Natural killer cell treated with Interleukin-12 subunit alpha and Interleukin-12 subunit beta and Interleukin-15 and Interleukin-18, amount 100 ng/mL, for 72 hours (primary cell): ENCODE data around the gene CACNA1S. TPM values are rescaled to one million over a fixed set of nuclear protein-coding genes. Genes with fewer than 3 reads are reported as not detected.

Experiments used
- ATAC-seq, 2 donors: fragments of 150-1000 bp; cut with Tn5 transposase in 1 of 2; sonication (Bioruptor Pico), chemical (Tn5 transposase) in 1 of 2; 2 replicates each; pipeline ENCODE4 v1.10.0; 2021
- DNase-seq: peaks from one replicate; pipeline ENCODE4 v3.0.0; 2022; ENCODE audit warnings: low spot score
- H3K27ac Mint-ChIP-seq, 2 donors: 1 replicate in 1 of 2; 2 replicates in 1 of 2; pipeline ENCODE4 v1.8.0; 2022; ENCODE audit warnings: mixed read lengths in 2 of 2, mild to moderate bottlenecking in 1 of 2, moderate library complexity in 1 of 2
- H3K27me3 Mint-ChIP-seq, 2 donors: 1 replicate in 1 of 2; 2 replicates in 1 of 2; pipeline ENCODE4 v1.8.0; 2022; ENCODE audit warnings: mixed read lengths in 2 of 2
- H3K36me3 Mint-ChIP-seq: one replicate; pipeline ENCODE4 v1.8.0; 2022; ENCODE audit warnings: mixed read lengths
- H3K4me1 Mint-ChIP-seq, 2 donors: 1 replicate in 1 of 2; 2 replicates in 1 of 2; pipeline ENCODE4 v1.8.0; 2022; ENCODE audit warnings: low read depth in 2 of 2, mixed read lengths in 2 of 2, mild to moderate bottlenecking in 1 of 2
- H3K4me3 Mint-ChIP-seq: one replicate; pipeline ENCODE4 v1.8.0; 2022; ENCODE audit warnings: mixed read lengths
- H3K9me3 Mint-ChIP-seq: 2 replicates; pipeline ENCODE4 v1.8.0; 2022; ENCODE audit warnings: mixed read lengths
- total RNA-seq, 2 donors: library from RNA; stranded (reverse); gene quantifications; one replicate each; pipeline ENCODE4 v1.2.3, GENCODE V29; 2022

CACNA1S gene
- total RNA-seq, 2 donors from 2014 or later = not detected

DNA sequence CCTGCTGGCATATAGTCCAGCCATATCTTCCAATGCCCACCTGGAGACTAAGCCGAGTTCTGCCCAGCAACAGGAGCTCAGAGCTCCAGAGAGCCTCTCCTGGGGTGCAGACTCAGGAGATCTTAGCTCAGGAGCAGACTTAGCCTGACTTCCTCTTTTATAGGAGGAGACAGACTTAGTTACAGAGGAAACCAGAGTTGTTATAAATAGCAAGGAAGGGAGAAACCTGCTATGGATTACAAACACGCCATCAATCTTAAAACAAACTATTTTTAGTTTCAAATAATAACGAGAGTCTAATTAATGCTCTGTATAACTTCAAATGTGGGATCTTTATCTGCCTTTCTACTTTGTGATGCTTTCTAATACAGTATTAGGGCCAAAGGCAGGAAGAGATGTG is 85.4 kb downstream of the CACNA1S start:
- no peaks in the 10 kb centered on the region for H3K36me3 Mint-ChIP-seq
- ATAC-seq = no peak
- peak overlapping the region; percentile 83 for H3K4me3 Mint-ChIP-seq
- H3K4me1 Mint-ChIP-seq = peaks cover 31 to 46% of the 10 kb centered on the region in 2 donors
- no peaks in the 10 kb centered on the region for H3K9me3 Mint-ChIP-seq
- H3K27me3 Mint-ChIP-seq = no peaks in the 10 kb centered on the region
- DNase-seq = no peak
- H3K27ac Mint-ChIP-seq = peak overlapping the region; percentile 44 to 90

DNA sequence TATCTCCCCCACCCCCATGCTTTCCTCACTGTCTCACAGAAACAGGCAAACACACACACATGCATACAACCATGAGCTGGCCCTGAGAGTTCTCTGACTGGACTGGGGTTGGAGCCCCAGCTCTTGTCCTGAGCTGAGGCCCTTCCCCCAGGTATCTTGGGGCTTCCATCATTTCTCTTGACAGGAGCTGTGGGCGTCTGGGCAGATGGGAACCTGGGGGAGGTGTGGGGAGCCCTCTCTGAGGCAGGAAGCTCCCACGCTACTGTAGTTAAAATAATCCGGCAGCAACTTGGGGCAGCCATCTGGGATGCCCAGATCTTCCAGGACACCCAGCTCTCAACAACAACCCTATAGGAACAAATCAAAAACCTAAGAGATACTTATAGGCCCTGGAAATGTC is 86.0 kb downstream of the CACNA1S start:
- no peaks in the 10 kb centered on the region for H3K27me3 Mint-ChIP-seq
- peak overlapping the region; percentile 83 for H3K4me3 Mint-ChIP-seq
- H3K27ac Mint-ChIP-seq = peak overlapping the region; percentile 44 to 90
- H3K9me3 Mint-ChIP-seq = no peaks in the 10 kb centered on the region
- H3K4me1 Mint-ChIP-seq = peaks cover 35 to 49% of the 10 kb centered on the region in 2 donors
- no peak for DNase-seq
- ATAC-seq = no peak
- H3K36me3 Mint-ChIP-seq = no peaks in the 10 kb centered on the region

- Mint-ChIP-seq H3K27ac (peak overlapping the region; percentile 44 to 90), H3K36me3 (no peaks in the 10 kb centered on the region), H3K4me1 (peaks cover 39 to 54% of the 10 kb centered on the region in 2 donors), H3K4me3 (peak overlapping the region; percentile 83), H3K9me3 (no peaks in the 10 kb centered on the region), H3K27me3 (no peaks in the 10 kb centered on the region)
- DNase-seq (no peak), ATAC-seq (peak in 1 of 2 donors; percentile 44)
Measured at GRCh38 chr1:201025571-201026002, 86.6 kb downstream of the CACNA1S start.

DNA sequence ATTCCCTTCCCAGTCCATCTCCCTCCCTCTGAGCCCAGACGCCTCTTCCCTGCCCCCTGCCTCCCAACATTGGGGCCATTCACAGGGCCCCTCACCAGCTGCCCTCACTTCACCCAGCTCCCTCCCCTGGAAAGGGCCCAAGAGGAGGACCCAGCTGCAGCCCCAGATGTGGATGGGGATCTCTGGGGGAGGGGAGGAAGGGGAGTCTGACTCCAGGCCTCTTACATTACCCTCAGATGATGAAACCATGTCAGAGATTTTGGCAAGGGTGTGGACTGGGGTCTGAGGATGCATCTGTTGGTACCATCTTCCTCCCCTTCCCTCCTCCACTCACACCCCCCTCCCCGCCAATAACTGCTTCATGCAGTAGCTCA is 87.6 kb downstream of the CACNA1S start:
- Mint-ChIP-seq H3K4me3 (peak overlapping the region; percentile 83), H3K27ac (peak overlapping the region in 1 of 2 donors; percentile 44), H3K36me3 (no peaks in the 10 kb centered on the region), H3K9me3 (no peaks in the 10 kb centered on the region), H3K4me1 (peaks cover 49 to 64% of the 10 kb centered on the region in 2 donors), H3K27me3 (no peaks in the 10 kb centered on the region)
- no peak for ATAC-seq
- no peak for DNase-seq

DNA sequence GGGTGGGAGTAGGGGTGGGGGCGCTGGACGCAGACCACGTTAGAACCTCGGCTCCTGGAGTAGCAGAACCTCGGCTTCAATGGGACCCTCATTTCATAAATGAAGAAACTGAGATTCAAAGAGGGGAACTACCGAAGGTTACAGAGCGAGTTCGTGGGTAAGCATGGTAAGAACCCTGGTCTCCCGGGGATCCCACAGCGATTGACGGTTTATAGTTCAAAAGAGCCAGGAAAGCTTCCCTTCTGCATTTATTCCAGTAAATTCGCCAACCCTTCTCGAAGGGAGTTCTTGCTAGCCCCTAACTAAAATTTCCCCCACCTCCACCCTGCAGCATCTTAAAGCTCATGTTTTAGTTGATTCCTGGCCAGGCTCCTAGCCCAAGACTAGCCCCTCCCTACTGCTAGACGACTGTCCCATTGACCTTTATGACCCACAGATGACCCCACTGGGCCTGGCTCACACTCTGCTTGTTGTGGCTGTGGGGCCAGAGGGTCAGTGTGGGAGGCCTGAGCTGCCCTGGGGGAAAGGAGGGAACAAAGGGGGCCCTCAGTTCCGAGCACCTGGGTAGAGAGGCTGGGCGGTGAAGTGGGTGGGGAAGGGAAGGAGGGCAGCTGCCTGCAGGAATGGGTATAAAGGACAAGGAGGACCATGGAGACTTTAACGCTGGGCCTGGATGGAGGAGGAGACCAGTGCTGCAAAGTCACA is 88.2 kb downstream of the CACNA1S start:
- no peaks in the 10 kb centered on the region for H3K36me3 Mint-ChIP-seq
- peaks cover 54 to 69% of the 10 kb centered on the region in 2 donors for H3K4me1 Mint-ChIP-seq
- peak overlapping the region; percentile 42 for H3K4me3 Mint-ChIP-seq
- no peaks in the 10 kb centered on the region for H3K27me3 Mint-ChIP-seq
- H3K9me3 Mint-ChIP-seq = no peaks in the 10 kb centered on the region
- DNase-seq (no peak), ATAC-seq (no peak)
- no peak overlapping the region for H3K27ac Mint-ChIP-seq

GRCh38 chr1:201023517-201023902 is 88.7 kb downstream of the CACNA1S start, which contains the start of gene KIF21B:
TSS of gene KIF21B (minus strand) at chr1:201023714. CDS start at chr1:201023383, 331 bp downstream.
- DNase-seq = peak; percentile 95
- peak; percentile 89 to 94 for ATAC-seq
- H3K36me3 Mint-ChIP-seq = no peaks in the 10 kb centered on the region
- H3K27ac Mint-ChIP-seq = peak within 1 kb of the TSS; percentile 95 to 99
- peaks cover 56 to 73% of the 10 kb centered on the region in 2 donors for H3K4me1 Mint-ChIP-seq
- H3K27me3 Mint-ChIP-seq = no peaks in the 10 kb centered on the region
- H3K9me3 Mint-ChIP-seq = no peaks in the 10 kb centered on the region
- H3K4me3 Mint-ChIP-seq = peak within 1 kb of the TSS; percentile 96

DNA sequence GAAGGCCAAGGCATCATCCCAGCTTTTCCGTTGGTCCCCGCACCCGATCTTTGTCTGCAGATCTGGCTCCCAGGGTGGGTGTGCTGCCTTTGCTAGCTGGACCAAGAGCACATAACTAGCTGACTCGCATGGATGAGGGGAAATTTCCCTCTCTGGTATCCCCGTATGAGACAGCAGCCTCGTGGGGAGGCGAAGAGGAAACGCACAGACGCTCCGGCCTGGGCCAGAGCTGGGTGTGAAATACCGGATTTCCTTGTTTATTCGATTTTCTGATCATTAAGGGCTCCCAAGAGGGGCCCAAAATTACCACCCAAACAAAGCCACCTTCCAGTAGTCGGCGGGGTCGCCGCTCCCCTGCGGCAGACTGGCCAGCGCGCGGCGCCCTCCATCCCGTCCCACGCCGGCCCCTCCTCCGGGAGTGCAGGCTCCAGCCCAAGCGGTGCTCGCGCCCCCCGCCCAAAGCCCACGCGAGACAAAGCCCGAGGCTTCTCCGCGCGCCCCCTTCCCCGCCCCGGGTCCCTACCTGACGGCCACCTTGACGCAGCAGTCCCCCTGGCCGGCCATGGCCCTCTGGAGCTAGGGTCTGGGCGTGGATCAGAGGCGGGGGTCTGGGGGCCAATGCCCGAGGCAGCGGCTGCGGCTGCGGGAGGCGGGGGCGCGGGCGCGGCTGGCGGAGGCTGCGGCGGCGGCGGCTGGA is 89.3 kb downstream of the CACNA1S start:
- Mint-ChIP-seq H3K36me3 (no peaks in the 10 kb centered on the region), H3K27me3 (no peaks in the 10 kb centered on the region), H3K4me1 (peaks cover 59 to 74% of the 10 kb centered on the region in 2 donors), H3K27ac (peak overlapping the region; percentile 95 to 99), H3K4me3 (peak overlapping the region; percentile 96), H3K9me3 (no peaks in the 10 kb centered on the region)
- DNase-seq = peak; percentile 76
- ATAC-seq = peak; percentile 32 to 37

DNA sequence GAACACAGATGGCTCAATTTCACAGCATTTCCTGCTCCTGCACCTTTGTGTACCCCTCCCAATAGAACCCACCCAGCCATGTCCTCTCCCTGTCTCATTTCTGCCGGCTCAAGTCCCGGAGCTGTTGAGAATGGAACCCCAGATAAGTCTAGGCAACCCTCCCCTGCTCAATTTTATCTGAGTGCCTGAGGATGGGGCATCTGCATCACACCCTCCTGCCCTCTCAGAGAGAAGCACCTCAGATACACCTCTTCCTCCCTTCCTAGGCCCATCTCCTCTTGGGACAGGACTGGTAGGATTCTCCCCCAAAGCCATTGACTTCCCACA is 89.8 kb downstream of the CACNA1S start:
- Mint-ChIP-seq H3K4me1 (peaks cover 62 to 73% of the 10 kb centered on the region in 2 donors), H3K4me3 (peak overlapping the region; percentile 96), H3K27ac (peak overlapping the region; percentile 95 to 99), H3K36me3 (no peaks in the 10 kb centered on the region), H3K9me3 (no peaks in the 10 kb centered on the region), H3K27me3 (no peaks in the 10 kb centered on the region)
- DNase-seq (no peak), ATAC-seq (no peak)

GRCh38 chr1:201021630-201022492 is 90.4 kb downstream of the CACNA1S start:
- no peak for ATAC-seq

DNA sequence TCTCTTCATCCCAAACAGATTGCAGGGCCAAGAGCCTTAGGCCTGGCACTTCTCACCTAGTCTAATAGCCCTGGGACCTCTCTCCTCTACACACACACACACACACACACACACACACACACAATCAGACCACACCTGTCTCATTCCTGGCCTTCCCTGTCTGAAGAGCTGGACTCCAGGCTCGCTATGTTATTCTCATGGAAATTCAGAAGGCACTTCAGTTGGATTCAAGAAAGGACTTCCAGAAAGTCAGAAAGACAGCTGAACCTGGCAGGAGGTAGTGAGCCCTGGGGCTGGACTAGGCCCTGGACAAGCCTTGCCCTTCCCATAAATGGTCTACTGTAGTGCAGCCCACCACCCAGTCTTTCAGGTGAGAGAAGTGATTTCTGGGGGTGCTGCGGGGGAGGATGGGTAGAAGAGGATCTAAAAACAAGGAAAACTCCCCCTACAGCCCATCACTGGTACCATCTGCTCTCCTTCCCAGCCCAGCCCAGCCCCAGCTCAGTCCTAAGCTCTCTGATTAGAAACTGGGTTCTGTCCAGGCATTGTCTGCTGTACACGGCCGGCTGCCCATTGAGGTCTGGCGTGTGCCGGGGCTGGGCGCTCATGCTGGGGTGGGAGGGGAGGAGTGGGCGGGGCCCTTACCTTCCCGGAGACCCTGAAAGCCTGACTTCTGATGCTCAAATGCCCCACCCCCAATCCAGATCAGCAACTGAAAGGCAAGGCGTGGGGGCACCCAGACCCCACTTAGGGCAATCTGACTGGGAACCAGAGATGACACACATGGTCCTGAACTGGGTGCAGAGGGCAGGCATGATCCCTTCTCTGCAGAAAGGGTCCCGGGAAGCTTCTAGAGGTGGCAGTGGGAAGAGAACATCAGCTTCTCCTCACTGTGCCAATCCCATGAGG is 91.3 kb downstream of the CACNA1S start:
- H3K4me1 Mint-ChIP-seq = peaks cover 59 to 63% of the 10 kb centered on the region in 2 donors
- peak overlapping the region; percentile 95 to 99 for H3K27ac Mint-ChIP-seq
- ATAC-seq = no peak
- no peaks in the 10 kb centered on the region for H3K9me3 Mint-ChIP-seq
- peak overlapping the region; percentile 96 for H3K4me3 Mint-ChIP-seq
- no peak for DNase-seq
- no peaks in the 10 kb centered on the region for H3K36me3 Mint-ChIP-seq
- H3K27me3 Mint-ChIP-seq = no peaks in the 10 kb centered on the region

More at GRCh38 chr1:201021630-201022492, 90.4 kb downstream of the CACNA1S start:
- H3K27ac Mint-ChIP-seq = peak overlapping the region; percentile 95 to 99
- no peaks in the 10 kb centered on the region for H3K9me3 Mint-ChIP-seq
- H3K36me3 Mint-ChIP-seq = no peaks in the 10 kb centered on the region
- peak overlapping the region; percentile 96 for H3K4me3 Mint-ChIP-seq
- no peaks in the 10 kb centered on the region for H3K27me3 Mint-ChIP-seq
- DNase-seq = no peak
- peaks cover 65 to 68% of the 10 kb centered on the region in 2 donors for H3K4me1 Mint-ChIP-seq

GRCh38 chr1:201020040-201020591 is 92.1 kb downstream of the CACNA1S start:
- ATAC-seq (no peak), DNase-seq (no peak)
- no peaks in the 10 kb centered on the region for H3K36me3 Mint-ChIP-seq
- no peaks in the 10 kb centered on the region for H3K9me3 Mint-ChIP-seq
- H3K27ac Mint-ChIP-seq = peak overlapping the region; percentile 95 to 99
- H3K4me1 Mint-ChIP-seq = peaks cover 60 to 63% of the 10 kb centered on the region in 2 donors
- no peaks in the 10 kb centered on the region for H3K27me3 Mint-ChIP-seq
- peak overlapping the region; percentile 96 for H3K4me3 Mint-ChIP-seq

GRCh38 chr1:201019321-201019977 is 92.8 kb downstream of the CACNA1S start:
- peak overlapping the region; percentile 95 to 99 for H3K27ac Mint-ChIP-seq
- no peaks in the 10 kb centered on the region for H3K36me3 Mint-ChIP-seq
- H3K27me3 Mint-ChIP-seq = no peaks in the 10 kb centered on the region
- peaks cover 65 to 69% of the 10 kb centered on the region in 2 donors for H3K4me1 Mint-ChIP-seq
- DNase-seq = peak; percentile 92
- H3K4me3 Mint-ChIP-seq = peak overlapping the region; percentile 96
- ATAC-seq = peak; percentile 78 to 82
- no peaks in the 10 kb centered on the region for H3K9me3 Mint-ChIP-seq
